ENCODE results near the gene HIPK3. TPM values are rescaled to one million over a fixed set of nuclear protein-coding genes. Genes with fewer than 3 reads are reported as not detected.

HIPK3 gene
- total and polyA plus RNA-seq, 9 of the 15 experiments (the other 6 are each of a cell fraction or from before 2014, with no cell fraction given): 2.3 to 19.6 (median 7.5) TPM

GRCh38 chr11:33257897-33258630 lies 883 bp downstream of the HIPK3 start (continued):
- TF ChIP-seq CBX1 (IDR thresholded peaks at IDR 0.05; ENCODE audit: low read depth) (peak; percentile 52), PBX2 (CRISPR knock-in tag; IDR thresholded peaks at IDR 0.05; ENCODE audit: low read depth) (no peak), PBX2 (tag; conservative IDR thresholded peaks at IDR 0.05; ENCODE audit: low read depth) (no peak), L3MBTL2 (IDR thresholded peaks at IDR 0.05) (peak; percentile 92), CHAMP1 (IDR thresholded peaks at IDR 0.05) (peak; percentile 62; the same call in 1 of the 2 replicates), NR2F6 (CRISPR knock-in tag; IDR thresholded peaks at IDR 0.05) (peak; percentile 82; the same call in 1 of the 2 replicates), HDAC6 (IDR thresholded peaks at IDR 0.05; ENCODE audit: low read depth, low read length) (no peak), ZBTB11 (CRISPR knock-in tag; IDR thresholded peaks at IDR 0.05) (peak in 1 of 3 experiments; percentile 37; a peak in 1 of 6 replicates), ARID4B (CRISPR knock-in tag; IDR thresholded peaks at IDR 0.05) (no peak; the same call in 1 of the 2 replicates), ZNF561 (CRISPR knock-in tag; conservative IDR thresholded peaks at IDR 0.05) (no peak)
